Measurements from ENCODE around the gene JAG2. TPM values are rescaled to one million over a fixed set of nuclear protein-coding genes. Genes with fewer than 3 reads are reported as not detected.

Gene JAG2
- total RNA-seq, 1 donor from 2014 or later = 37.5 TPM

DNA sequence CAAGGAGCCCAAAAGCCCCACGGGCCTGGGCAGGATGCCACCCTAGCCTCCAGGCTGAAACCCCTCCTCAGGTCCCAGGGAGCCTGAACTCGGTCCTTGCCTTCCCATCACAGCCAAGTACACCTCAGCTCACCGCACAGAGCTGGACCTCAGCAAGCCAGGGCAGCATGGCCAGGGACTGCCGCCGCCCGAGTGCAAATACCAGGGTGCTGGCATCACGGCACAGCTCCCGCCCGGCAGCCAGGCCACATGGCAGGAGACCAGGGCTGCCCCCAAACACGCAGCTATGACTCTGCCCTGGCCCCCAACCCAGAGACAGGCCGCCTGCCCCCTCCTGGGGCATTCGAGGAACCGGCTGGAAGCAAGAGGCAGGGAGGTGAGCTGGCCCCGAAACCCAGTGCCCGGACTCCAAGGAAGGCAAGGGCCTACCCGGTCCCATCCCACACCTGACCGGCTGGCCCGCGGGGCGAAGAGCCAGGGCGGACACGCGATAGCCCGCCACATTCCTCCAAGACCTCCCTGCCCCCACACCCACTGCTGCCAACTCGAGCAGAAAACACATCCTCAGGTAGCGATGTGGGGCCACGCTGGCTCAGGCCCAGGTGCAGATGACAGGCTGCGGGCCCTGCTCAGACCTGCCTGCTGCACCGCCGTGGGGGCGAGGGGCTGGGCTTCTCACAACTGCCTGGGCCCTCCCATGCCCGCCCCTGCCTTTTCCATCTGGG, 2.7 kb downstream of the JAG2 start:
- DNase-seq (ENCODE audit: low read depth in 2 of 2) = no peak

DNA sequence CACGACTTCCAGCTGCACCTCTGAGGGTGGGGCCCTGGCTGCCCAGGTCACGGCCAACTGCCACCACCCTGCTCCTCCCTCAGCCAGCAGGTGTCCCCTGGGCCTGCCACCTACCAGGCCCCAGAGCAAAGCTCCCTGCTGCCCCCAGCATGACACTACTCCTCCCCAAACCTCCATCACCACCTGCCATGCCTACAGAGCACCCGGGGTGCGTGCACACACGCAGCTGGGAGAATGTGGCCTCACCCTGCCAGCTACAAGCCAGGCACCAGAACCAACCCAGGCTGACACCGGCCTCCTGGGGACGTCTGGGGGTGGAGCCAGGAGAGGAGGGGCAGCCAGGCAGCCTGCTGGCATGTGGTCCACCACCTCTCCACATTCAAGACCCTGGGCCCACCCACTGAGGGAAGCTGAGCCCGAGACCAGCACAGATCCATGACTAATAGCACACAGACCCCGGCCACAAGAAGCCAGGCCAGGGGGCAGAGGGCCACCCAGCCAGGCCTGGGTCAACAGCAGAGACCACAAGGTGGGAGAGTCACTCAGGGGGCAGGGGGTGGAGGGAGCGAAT, 3.4 kb downstream of the JAG2 start:
- DNase-seq (ENCODE audit: low read depth in 2 of 2) = no peak

DNA sequence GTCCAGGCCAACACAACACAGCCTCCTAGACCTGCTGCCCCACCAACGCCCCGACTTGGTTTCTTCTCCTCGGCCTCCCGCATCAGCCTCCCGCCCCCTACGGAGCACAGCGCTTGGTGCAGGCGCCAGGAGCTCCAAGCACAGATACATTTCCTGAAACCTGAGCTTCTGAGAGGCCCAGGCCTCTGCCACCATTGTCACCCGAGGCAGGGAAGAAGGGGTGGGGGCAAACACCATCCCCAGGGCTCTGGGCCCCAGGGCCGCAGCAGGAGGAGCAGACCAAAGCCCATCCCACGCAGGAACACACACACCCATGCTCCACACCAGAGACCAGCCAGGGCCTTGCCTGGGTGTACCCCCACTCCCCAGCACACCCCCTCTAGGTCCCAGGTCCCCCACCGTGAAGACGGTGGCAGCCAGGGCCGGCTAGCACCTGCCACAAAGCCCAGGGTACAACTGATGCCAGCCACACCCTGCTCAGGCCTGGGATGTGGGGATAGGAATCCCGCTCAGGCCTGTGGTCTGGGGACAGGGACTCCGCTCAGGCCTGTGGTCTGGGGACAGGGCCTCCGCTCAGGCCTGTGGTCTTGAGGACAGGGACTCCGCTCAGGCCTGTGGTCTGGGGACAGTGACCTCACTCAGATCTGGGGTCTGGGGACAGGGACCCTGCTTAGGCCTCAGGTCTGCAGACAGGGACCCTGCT, 5.4 kb downstream of the JAG2 start:
- no peak for DNase-seq (ENCODE audit: low read depth in 2 of 2)

DNA sequence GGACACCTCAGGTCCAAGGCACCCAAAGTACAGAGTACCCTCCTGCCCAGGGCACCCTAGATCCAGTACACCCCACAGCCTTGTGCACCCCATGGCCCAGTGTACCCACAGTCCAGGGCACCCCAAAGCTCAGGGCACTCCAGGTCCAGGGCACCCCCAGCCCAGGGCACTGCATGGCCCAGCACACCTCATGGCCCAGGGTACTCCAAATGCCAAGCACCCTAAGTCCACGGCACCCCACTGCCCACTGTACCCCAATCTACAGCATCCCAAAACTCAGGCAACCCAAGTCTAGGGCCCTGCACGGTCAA, 6.0 kb downstream of the JAG2 start:
- no peak for DNase-seq (ENCODE audit: low read depth in 2 of 2)

DNA sequence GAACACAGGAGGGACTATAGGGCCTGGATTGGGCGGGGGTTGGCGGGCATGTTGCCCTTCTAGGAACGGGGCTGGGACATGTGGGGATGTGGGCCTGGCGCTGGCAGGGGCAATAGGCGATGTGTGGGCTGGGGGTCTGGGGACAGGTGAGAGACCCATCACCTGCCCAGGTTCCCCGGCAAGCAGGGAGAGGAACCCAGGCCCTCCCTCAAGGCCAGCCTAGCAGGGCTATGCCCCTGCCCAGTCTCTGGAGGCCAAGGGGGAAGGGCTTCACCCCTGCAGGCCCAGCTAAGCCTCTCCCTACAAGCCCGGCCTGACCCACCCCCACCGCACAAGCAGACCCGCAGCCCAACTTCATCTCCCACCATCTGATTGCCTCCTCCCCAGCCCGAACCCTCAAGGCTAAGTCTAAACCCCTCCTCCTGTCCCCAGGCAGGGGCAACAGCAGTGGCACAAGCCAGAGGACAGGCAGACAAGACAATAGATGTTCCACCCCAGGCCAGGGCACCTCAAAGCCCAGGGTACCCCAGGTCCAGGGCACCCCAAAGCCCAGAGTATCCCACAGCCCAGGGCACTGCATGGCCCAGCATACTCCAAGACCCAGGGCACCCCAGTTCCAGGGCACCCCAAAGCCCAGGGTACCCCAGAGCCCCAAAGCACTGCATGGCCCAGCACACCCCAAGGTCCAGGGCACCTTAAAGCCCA, 6.5 kb downstream of the JAG2 start:
- DNase-seq (ENCODE audit: low read depth in 2 of 2) = no peak

DNA sequence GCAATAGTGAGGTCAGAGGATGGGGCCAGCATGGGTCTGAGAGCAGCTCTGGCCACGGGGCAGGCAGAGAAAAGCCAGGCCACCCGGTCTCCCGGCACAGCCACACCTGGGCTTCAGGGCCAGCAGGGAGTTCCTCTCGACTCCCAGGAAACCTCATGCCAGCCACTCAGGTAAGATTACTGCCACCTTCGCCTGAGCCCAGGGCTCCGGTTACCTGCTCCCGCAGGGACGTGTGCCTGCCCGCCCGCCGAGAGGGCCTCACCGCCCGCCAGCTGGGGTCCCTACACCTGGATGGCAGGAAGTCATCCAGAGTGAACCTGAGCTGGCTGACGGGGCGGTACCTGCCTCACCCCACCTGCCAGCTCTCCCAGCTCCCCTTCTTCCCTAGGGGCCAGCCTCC, 7.3 kb downstream of the JAG2 start:
- no peak for DNase-seq (ENCODE audit: low read depth in 2 of 2)

DNA sequence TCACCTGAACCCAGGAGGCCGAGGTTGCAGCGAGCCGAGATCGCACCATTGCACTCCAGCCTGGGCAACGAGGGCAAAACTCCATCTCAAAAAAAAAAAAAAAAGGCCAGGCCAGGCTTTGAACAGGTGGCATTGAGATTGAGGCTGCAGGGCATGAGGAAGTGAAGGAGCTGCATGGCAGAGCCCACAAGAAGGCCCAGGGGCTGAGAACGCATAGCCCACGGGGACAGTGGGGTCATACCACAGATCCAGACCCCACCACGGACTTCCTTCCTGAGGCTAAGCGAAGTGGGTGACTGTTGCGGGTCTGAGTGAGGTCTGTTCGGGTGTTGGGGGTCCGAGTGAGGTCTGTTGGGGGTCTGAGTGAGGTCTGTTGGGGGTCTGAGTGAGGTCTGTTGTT, 7.8 kb downstream of the JAG2 start:
- no peak for DNase-seq (ENCODE audit: low read depth in 2 of 2)

DNA sequence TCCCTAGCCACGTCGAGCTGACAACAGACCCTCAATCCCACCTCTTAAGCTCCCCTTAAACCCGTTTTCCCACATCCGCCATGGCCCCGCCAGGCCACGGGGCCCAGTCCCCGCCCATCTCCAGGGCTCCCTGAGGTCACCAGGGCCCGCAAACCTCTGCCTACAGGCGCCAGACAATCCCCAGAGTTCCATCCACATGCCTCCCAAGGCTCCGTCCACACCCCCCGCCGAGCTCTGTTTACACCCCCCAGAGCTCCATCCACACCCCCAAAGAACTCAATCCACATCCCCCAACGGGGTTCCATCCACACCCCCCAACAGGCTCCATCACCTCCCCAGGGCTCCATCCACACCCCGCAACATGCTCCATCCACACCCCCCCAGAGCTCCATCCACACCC, 9.2 kb downstream of the JAG2 start:
- no peak for DNase-seq (ENCODE audit: low read depth in 2 of 2)

DNA sequence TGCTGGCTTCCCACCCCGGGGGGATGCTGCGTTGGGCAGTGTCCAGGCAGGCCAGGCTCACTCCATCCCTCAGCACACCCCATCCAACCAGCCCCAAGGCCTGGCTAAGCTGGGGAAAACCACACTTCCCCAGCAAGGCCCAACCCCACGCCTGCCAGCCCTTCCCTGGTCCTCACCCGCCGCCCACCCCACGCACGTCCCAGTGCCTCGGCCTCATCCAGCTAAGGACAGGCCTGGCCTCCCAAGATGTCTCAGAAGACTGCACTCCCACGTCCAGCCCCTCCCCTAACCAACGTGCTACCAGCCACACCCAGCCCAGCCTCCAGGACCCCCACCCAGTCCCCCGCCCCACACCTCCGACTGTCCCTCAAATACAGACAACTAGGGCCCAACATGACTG, 9.8 kb downstream of the JAG2 start:
- DNase-seq (ENCODE audit: low read depth in 2 of 2) = no peak

DNA sequence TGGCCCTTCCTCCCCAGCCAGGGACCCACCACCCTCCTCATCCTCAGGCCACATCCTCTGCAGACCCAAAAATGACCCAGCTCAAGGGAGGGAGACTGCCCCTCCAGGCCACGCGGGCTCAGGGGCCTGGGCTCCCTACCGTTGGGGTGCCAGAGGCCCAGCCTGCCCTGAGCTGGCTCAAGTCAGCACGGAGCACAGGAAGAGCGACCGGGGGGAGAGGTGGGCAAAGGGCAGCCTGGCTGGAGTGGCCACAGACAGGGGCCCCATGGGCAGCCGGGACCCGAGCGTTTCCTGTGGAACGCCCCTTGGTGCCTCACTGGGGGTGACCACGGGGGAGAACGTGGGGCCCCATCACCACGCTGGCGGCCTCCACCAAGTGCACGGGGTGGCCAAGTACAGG, 10.7 kb downstream of the JAG2 start:
- DNase-seq (ENCODE audit: low read depth in 2 of 2) = no peak

DNA sequence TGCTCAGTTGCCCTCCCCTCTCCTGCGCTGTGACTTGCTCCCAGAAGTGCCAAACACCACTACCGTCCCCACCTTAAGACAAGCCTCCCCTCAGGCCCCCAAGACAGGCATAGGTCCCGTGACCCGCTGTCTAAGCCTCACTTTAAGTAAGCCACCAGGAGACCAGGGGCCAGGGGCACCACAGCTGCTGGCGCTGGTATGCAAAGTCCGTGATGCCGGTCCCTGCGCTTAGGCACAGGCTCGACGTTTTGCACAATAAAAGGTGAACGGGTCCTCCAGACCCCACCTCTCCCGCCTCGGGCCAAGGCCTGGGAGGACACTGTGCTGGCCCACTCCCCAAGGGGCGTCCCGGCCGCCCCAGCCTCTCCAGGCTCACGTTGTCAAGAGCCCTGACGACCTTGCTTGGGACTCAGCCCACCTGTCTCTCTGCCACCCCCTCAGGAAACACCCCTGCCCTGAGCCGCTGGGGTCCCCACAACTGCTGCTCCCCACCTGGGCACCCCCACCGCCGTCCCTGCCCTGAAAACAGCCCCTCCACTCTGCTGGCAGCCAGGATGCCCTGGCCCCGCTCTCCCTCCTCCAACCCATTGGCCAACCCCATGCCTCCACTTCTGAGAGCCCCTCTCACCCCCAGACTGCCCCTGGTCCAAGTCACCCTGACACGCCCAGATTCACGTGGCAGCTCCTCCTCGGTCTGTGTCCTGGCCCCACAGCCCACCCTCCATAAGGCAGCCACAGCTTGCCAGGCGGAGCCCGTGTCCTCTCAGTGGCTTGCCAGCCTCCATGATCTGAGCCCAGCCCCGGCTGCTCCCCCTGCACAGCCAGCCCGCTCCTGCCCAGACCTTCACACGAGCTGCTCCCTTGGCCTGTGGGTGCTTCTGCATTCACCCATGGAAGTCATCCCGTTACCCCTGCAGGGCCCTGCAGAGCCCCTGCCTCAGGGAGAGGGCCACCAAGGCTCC, 11.9 kb downstream of the JAG2 start:
- no peak for DNase-seq (ENCODE audit: low read depth in 2 of 2)

DNA sequence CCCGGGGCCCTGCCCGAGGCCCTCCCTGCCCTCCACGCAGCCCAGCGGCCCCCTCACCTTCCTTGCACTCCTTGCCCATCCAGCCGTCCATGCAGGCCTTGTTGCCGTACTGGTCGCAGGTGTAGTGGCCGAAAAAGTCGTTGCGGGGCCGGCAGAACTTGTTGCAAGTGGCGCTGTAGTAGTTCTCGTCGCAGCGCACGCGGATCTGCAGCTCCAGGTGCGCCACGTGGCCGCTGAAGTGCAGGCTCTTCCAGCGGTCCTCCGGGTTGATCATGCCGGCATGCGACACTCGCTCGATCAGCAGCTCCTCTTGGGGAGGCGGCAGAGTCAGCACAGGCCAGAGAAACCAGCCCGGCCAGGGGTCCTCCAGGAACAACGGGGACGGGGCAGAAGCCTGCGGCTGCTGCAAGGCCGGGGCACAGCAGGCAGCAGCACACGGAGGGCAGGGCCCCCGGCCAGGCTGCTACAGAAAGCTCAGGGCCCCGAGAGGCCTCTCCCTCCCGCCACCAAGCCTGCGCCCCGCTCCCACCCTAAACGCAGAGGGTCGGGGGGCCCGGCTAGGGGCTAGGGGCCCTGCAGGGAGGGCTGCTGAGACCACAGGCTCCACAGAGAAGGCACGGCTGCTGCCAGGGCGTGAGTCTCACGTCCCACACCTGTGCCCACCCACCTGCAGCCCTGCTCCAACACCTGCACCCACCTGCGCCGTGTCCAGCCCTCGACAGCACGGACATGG, 12.7 kb downstream of the JAG2 start:
- DNase-seq (ENCODE audit: low read depth in 2 of 2) = no peak

DNA sequence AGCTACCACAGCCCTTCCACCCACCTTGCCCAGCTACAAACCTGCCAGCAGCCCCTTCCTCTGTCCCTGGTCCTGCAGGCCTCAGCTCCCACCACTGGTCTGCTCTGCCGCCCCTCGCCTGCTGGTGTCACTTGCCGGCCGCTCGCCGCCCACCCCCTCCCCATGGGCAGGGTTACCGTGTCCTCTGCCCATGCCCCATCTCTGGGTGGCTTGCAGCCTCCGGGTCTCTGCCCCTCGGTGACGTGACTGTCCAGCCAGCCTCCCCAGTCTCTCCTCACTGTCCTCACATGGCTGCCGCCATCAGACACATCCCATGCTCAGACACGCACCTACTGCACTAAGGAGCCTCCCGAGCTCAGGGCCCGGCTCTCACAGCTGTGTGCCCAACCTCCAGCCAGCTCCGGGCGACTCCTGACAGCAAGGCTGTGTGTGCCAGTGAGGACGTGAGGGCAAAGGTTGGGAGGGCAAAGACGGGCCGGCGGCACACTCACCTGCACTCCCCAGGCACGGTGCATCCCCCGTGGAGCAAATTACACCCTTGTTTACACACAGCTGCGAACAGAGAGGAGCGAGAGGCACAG, 13.4 kb downstream of the JAG2 start:
- DNase-seq (ENCODE audit: low read depth in 2 of 2) = no peak

DNA sequence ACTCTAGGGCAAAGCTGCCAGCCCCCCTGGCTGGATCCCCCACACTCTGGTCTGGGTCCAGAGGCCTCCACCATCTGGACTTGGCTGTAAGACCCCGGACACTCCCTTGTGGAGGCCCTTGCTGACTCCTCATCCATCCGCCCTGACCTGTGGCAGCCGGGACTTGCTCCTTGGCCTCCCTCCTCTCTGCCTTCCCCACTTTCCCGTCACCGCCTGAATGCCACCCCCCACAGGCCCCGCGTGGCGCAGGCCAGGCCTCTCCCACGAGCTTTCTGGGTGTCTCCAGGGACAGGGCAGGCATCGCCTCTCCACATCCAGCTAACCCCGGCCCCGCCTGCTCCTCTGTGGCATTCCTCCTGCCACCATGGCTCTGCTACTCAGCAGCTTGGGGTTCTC, 14.1 kb downstream of the JAG2 start:
- no peak for DNase-seq (ENCODE audit: low read depth in 2 of 2)

DNA sequence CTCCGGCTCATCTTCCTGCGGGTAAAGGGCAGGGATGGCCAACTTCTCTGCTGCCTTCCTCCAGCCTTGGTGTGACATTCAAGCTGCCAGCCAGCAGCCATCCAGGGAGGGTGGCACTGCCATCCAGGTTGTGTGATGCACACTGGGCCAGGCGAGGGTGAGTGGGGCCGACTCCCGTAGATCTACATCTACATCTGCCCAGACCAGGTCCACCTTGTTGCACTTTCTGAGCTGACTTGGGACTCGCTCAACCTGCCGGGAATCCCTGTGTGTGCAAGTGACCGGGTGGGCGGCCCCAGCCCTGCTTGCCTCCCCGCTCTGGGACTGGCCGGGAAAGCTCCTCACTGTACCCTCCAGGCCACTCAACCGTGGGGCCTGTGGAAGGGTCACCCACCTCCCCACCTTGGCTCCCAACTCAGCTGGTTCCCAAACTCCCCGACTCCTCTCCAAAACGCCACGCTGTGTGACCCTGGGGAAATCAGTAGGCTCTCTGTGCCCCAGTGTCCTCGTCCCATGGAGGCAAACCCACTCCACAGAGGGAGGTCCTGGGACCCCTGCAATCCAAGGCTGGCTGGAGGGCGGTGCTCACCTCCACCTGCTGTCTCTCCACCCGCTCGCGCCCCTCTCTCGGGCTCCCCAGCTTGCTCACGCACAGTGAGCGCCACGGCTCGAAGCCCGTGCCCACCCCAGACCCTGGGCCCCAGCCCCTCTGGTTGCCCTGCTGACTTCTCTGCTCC, 14.7 kb downstream of the JAG2 start:
- DNase-seq (ENCODE audit: low read depth in 2 of 2) = no peak

DNA sequence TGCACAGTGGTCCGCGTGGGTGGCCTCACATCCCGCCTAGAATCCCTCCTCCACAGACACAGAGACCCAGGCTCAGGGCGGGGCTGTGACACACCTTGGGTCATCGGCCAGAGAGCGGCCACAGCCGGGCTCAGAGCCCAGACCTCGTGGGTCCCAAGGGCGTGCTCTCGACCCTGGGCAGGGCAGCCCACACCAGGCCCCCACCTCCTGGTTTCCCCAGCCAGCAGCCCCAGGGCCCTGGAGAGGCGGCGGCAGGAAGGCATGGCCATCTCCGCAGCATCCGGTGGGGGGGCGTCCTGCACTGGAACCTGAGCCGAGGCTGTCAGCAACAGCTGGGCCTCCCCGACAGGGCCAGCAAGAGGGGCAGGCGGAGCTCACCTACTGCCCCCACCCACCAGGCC, 15.2 kb downstream of the JAG2 start:
- peak in 1 of 2 donors; percentile 41 for DNase-seq (ENCODE audit: low read depth in 2 of 2)

DNA sequence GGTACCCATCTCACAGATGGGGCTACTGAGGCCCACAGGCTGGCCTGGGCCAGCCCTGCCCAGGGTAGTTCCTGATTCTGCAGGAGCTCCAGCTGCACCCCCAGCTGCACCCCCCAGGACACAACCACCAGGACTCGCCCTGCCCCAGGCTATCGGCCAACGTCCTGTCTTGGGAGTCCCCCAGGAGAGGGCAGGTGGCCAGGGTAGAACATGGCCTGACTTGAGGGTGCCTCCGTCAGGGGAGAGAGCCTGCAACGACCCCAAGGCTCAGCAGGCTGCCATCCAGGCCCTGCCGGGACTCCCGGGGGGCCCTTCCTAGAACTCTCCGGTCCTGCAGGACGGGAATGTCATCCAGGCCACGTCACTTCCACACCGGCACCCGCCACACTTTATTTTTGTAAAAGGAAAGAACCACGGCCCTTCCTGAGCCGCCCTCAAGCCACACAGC, 15.8 kb downstream of the JAG2 start:
- no peak for DNase-seq (ENCODE audit: low read depth in 2 of 2)

DNA sequence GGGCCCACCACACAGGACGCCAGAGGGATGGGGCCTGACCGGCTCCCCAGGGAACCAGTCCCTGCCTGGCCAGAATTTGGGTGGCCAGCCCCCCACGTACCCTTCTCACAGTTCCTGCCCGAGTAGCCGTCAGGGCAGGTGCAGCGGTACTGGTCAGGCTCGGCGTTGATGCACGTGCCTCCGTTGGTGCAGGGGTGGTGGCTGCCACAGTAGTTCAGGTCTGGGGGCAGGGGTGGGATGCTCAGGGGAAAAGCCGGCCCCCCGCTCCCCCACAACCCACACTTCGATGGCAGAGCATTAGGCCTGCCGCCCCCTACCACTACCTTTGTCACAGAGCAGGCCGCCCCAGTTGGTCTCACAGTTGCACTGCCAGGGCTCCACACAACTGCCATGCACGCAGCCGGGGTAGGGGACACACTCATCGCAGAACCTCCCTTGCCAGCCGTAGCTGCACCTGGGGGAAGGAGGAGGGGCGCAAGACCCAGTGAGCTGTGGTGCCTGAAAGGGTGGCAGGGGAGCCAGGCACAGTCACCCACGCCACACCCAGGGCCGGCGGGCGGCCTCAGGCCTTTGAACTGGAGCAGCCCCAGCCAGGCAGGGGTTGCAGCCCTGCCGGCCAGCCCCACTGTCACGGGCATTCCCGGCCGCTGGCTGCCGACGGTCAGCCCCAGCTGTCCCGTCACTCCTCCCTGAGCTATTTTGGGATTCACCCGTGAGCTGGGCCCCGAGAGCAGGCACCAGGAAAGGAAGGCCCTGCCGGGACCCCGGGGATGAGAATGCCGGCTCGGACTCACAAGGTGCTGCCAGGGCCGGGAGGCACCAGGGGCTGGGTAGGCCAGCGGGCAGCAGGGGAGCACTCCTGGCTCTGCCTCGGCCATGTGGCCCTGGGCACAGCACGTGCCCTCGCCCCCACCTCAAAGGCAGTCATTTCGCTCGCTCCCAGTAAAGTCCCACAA, 16.5 kb downstream of the JAG2 start:
- no peak for DNase-seq (ENCODE audit: low read depth in 2 of 2)

Measured in dermis microvascular lymphatic vessel endothelial cell (primary cell).